GM13976 (cell line): ENCODE results near the gene TNFSF4.

Experiments
- DNase-seq: peaks from one replicate; pipeline ENCODE4 v3.0.0; 2012; ENCODE audit warnings: low spot score
- in situ Hi-C: fragments of 300-500 bp; cut with MboI; formaldehyde crosslinking; loops from one replicate; pipeline ENCODE4 v1.12.0; 2022; ENCODE audit warnings: low sequenced_read_pairs, mixed read lengths, inconsistent platforms; ENCODE audit not compliant: unreplicated experiment
- TF ChIP-seq, protein P1 (sequence below): IDR thresholded peaks from 2 replicates; pipeline ENCODE4 v1.5.1; 2012; ENCODE audit warnings: borderline replicate concordance, mild to moderate bottlenecking; ENCODE audit not compliant: insufficient read depth; ENCODE audit errors: extremely low read depth, missing control alignments, control extremely low read depth

The TNFSF4 gene

GRCh38 chr1:173153503-173153902 lies 53.6 kb downstream of the TNFSF4 start:
- TF ChIP-seq, protein P1, sequence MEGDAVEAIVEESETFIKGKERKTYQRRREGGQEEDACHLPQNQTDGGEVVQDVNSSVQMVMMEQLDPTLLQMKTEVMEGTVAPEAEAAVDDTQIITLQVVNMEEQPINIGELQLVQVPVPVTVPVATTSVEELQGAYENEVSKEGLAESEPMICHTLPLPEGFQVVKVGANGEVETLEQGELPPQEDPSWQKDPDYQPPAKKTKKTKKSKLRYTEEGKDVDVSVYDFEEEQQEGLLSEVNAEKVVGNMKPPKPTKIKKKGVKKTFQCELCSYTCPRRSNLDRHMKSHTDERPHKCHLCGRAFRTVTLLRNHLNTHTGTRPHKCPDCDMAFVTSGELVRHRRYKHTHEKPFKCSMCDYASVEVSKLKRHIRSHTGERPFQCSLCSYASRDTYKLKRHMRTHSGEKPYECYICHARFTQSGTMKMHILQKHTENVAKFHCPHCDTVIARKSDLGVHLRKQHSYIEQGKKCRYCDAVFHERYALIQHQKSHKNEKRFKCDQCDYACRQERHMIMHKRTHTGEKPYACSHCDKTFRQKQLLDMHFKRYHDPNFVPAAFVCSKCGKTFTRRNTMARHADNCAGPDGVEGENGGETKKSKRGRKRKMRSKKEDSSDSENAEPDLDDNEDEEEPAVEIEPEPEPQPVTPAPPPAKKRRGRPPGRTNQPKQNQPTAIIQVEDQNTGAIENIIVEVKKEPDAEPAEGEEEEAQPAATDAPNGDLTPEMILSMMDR = no peak
- in situ Hi-C loops = no loop called here
- DNase-seq = no peak

DNA sequence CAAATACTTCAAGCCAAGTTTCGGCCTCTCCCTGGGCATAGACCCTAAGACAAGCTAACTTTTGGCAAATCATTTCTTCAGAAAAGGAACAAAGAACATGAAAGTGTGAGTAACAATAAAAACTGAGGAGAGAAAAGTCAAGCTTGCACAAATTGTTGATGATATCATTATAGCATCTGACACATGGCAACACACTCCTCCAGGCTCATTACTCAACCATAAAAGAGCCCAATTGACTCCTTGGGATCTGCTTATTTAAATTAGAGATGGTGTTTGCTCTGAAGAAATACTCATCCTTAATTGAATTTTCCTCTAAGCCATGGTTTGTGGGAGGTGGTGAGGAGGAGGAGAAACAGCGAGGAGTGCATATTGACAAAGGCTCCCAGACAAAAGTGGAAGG lies 54.5 kb downstream of the TNFSF4 start:
- TF ChIP-seq, protein P1 = no peak
- in situ Hi-C loops = no loop called here
- no peak for DNase-seq

- in situ Hi-C loops = no loop called here
- TF ChIP-seq, protein P1 = no peak
- DNase-seq = no peak
Measured at GRCh38 chr1:173150795-173151194, 56.3 kb downstream of the TNFSF4 start.

DNA sequence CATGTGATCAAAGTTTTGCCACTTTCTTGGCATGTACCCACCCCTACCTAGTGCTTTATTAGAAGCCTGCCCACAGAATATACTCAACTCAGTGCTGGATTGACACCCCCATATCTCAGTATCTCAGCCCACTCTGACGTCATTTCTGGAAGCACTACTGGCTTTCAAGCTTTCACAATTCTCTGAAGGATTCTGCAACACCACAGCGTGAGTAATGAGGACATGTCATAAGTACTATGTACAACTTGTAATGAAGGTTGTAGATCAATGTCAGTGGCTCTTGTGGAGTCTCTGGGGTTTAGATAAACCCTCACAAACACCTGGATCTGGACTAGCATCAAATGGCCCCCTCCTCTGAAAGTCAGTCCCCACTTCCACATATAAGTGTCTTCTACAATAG lies 57.2 kb downstream of the TNFSF4 start:
- DNase-seq = no peak
- in situ Hi-C loops = no loop called here
- TF ChIP-seq, protein P1 = no peak

DNA sequence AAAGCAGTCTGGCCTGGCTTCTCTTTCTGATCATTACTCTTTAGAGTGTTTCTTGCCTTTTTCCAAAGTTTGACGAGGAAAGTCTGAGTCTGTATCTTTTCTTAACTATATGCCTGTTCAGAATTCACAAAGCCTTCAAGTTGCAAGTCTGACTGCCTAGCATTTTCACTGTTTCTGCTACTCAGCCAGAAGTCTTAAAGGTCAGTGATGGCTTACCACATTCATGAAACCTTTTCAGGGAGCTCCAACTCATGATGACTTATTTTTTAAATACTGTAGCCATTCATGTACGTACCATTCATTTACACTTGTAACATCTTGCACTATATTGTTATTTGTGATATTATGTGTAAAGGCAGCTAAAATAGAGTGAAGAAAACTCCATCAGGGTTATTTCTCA lies 58.2 kb downstream of the TNFSF4 start:
- DNase-seq = no peak
- TF ChIP-seq, protein P1 = no peak
- in situ Hi-C loops = no loop called here

GRCh38 chr1:173148545-173148944 lies 58.6 kb downstream of the TNFSF4 start:
- TF ChIP-seq, protein P1 = no peak
- in situ Hi-C loops = no loop called here
- no peak for DNase-seq

DNA sequence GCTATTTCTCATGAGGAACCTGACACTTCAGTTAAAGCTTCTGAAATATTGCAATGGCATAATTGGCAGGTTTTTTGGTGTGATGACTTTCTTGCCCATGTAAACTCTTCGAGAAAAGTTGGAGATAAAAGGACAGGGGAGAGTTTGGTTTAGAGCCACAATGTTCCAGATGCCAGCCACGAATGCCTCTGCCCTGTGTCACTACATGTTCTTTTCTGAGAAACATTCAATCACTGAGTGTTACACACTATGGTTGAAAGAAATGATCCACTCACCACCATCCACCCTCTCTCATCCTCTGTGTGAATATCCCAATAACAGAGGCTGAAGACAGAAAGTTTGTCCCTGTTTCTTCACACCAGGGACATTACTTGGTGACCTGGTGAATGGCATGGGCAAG lies 66.4 kb downstream of the TNFSF4 start:
- TF ChIP-seq, protein P1 = no peak
- in situ Hi-C loops = no loop called here
- DNase-seq = no peak
